AG09319 (cell line): Measurements from ENCODE around the gene RHEX.

Experiments used
- DNase-seq: peaks from one replicate; pipeline ENCODE4 v3.0.0-alpha.2; 2010; ENCODE audit warnings: low read depth; ENCODE audit errors: extremely low read depth
- CTCF ChIP-seq: IDR thresholded peaks from 2 replicates; pipeline ENCODE4 v1.5.1; 2011; ENCODE audit warnings: low read depth, mild to moderate bottlenecking, inconsistent platforms, low read length, moderate library complexity

RHEX gene

GRCh38 chr1:206106328-206107167 is 53.6 kb downstream of the RHEX start:
- TF ChIP-seq CTCF = peak; percentile 91
- peak; percentile 50 for DNase-seq

- no peak for DNase-seq
- no peak for TF ChIP-seq CTCF
Observed at GRCh38 chr1:206107168-206107544, 54.2 kb downstream of the RHEX start.

- no peak for DNase-seq
- TF ChIP-seq CTCF = no peak
Observed at GRCh38 chr1:206108635-206109034, 55.7 kb downstream of the RHEX start.

- TF ChIP-seq CTCF = no peak
- DNase-seq = no peak
Observed at GRCh38 chr1:206109718-206110117, 56.7 kb downstream of the RHEX start.

- TF ChIP-seq CTCF = no peak
- no peak for DNase-seq
Observed at GRCh38 chr1:206110161-206110560, 57.2 kb downstream of the RHEX start.

GRCh38 chr1:206110820-206111219 is 57.8 kb downstream of the RHEX start:
- TF ChIP-seq CTCF = no peak
- DNase-seq = no peak

GRCh38 chr1:206111271-206111927 is 58.4 kb downstream of the RHEX start:
- no peak for TF ChIP-seq CTCF
- no peak for DNase-seq
